SK-N-SH (cell line): ENCODE data around the gene COPZ1. TPM values are rescaled to one million over a fixed set of nuclear protein-coding genes. Genes with fewer than 3 reads are reported as not detected.

Source experiments
- CTCF ChIA-PET: fragments of 300-600, 350-600 bp; formaldehyde crosslinking; extraction: SDS; loops from one replicate; lab custom pipeline; 2021; lab: Yijun Ruan, JAX
- POLR2A ChIA-PET: fragments of 350-600 bp; sonication (Branson Sonifier 250); formaldehyde crosslinking; extraction: SDS; loops from one replicate; lab custom pipeline; 2020; ENCODE audit warnings: antibody characterized with exemption, inconsistent platforms; lab: Yijun Ruan, JAX
- DNase-seq: peaks from one replicate; pipeline ENCODE4 v3.0.0; 2012
- H2AFZ ChIP-seq: fragments of 200-600 bp; sonication (generic); 2 replicates; pipeline ENCODE4 v1.8.1; 2016; ENCODE audit warnings: antibody characterized with exemption, mild to moderate bottlenecking, low read depth
- H3F3A ChIP-seq: fragments of 200-600 bp; sonication (generic); replicated peaks from 2 replicates; pipeline ENCODE3; 2016; ENCODE audit warnings: antibody characterized with exemption, mild to moderate bottlenecking; ENCODE audit not compliant: insufficient read depth
- H3K27ac ChIP-seq, 2 experiments: fragments of 200-500 bp in 1 of 2; fragments of 200-600 bp in 1 of 2; sonication (Bioruptor generic) in 1 of 2; sonication (generic), shearing (Covaris generic) in 1 of 2; 2 replicates each; pipeline versions ENCODE4 v1.5.1 to v1.6.1; 2014 to 2016; ENCODE audit warnings: low read depth in 2 of 2, inconsistent platforms in 1 of 2, low read length in 1 of 2, mild to moderate bottlenecking in 1 of 2, mixed read lengths in 1 of 2
- H3K27me3 ChIP-seq: fragments of 200-600 bp; sonication (generic), shearing (Covaris generic); 2 replicates; pipeline ENCODE4 v1.6.1; 2016; ENCODE audit warnings: mixed run types; ENCODE audit not compliant: insufficient read depth
- H3K36me3 ChIP-seq, 2 experiments: fragments of 200-500 bp in 1 of 2; fragments of 200-600 bp in 1 of 2; sonication (Bioruptor generic) in 1 of 2; sonication (generic) in 1 of 2; replicated peaks in 1 of 2; 2 replicates each; pipeline versions ENCODE3 to v1.5.1; 2014 to 2016; ENCODE audit warnings: low read length in 1 of 2, mild to moderate bottlenecking in 1 of 2; ENCODE audit not compliant: insufficient read depth in 2 of 2, control insufficient read depth in 1 of 2
- H3K4me1 ChIP-seq, 2 experiments: fragments of 200-500 bp in 1 of 2; fragments of 200-600 bp in 1 of 2; sonication (Bioruptor generic) in 1 of 2; sonication (generic), shearing (Covaris generic) in 1 of 2; 2 replicates each; pipeline versions ENCODE4 v1.5.1 to v1.6.1; 2014 to 2016; ENCODE audit warnings: low read depth in 1 of 2, low read length in 1 of 2, mixed run types in 1 of 2; ENCODE audit not compliant: insufficient read depth in 2 of 2, control insufficient read depth in 1 of 2
- H3K4me2 ChIP-seq: fragments of 200-600 bp; sonication (generic), shearing (Covaris generic); 2 replicates; pipeline ENCODE4 v1.6.1; 2017; ENCODE audit warnings: mixed run types
- H3K4me3 ChIP-seq, 2 experiments: fragments of 200-500 bp in 1 of 2; fragments of 200-600 bp in 1 of 2; sonication (Bioruptor generic) in 1 of 2; sonication (generic), shearing (Covaris generic) in 1 of 2; 2 replicates each; pipeline versions ENCODE4 v1.5.1 to v1.8.1; 2014 to 2016; ENCODE audit warnings: low read depth in 2 of 2, inconsistent platforms in 1 of 2, low read length in 1 of 2, mild to moderate bottlenecking in 1 of 2, mixed read lengths in 1 of 2, moderate library complexity in 1 of 2
- H3K79me2 ChIP-seq: fragments of 200-600 bp; sonication (generic); 2 replicates; pipeline ENCODE4 v1.8.1; 2017; ENCODE audit warnings: mild to moderate bottlenecking; ENCODE audit not compliant: insufficient read depth
- H3K9ac ChIP-seq: fragments of 200-600 bp; sonication (generic); 2 replicates; pipeline ENCODE4 v1.6.1; 2017; ENCODE audit warnings: mixed run types
- H3K9me2 ChIP-seq: fragments of 200-600 bp; sonication (generic); 2 replicates; pipeline ENCODE4 v1.6.1; 2017; ENCODE audit warnings: mixed run types
- H3K9me3 ChIP-seq: fragments of 200-600 bp; sonication (generic); 2 replicates; pipeline ENCODE4 v1.6.1; 2017; ENCODE audit warnings: mixed run types, mild to moderate bottlenecking, moderate library complexity
- H4K20me1 ChIP-seq: fragments of 200-600 bp; sonication (generic); 2 replicates; pipeline ENCODE4 v1.6.1; 2017; ENCODE audit warnings: mild to moderate bottlenecking, mixed run types; ENCODE audit not compliant: insufficient read depth
- CHD2 ChIP-seq: fragments of 150-350 bp; IDR thresholded peaks from 2 replicates; pipeline ENCODE4 v1.6.1; 2018; ENCODE audit warnings: low read length; ENCODE audit not compliant: partially characterized antibody
- CTCF ChIP-seq: fragments of 200-600 bp; sonication (generic); IDR thresholded peaks from 2 replicates; pipeline ENCODE4 v1.6.1; 2017; ENCODE audit warnings: antibody characterized with exemption, mild to moderate bottlenecking, moderate library complexity
- MAX ChIP-seq: IDR thresholded peaks from 2 replicates; pipeline ENCODE4 v1.4.0; 2012; ENCODE audit warnings: low read depth
- MEF2A ChIP-seq: IDR thresholded peaks from 2 replicates; pipeline ENCODE4 v1.4.0; 2012; ENCODE audit warnings: low read depth, borderline replicate concordance
- MXI1 ChIP-seq: IDR thresholded peaks from 2 replicates; pipeline ENCODE4 v1.6.1; 2012; ENCODE audit warnings: mild to moderate bottlenecking, low read depth, low read length, improper control_type of control experiment
- NFIC ChIP-seq: IDR thresholded peaks from 2 replicates; pipeline ENCODE4 v1.4.0; 2012; ENCODE audit warnings: borderline replicate concordance
- RAD21 ChIP-seq: IDR thresholded peaks from 2 replicates; pipeline ENCODE4 v1.6.1; 2012; ENCODE audit warnings: mild to moderate bottlenecking, low read length
- REST ChIP-seq: IDR thresholded peaks from 2 replicates; pipeline ENCODE4 v1.6.1; 2012; ENCODE audit warnings: mild to moderate bottlenecking, low read depth, low read length, moderate library complexity
- SIN3A ChIP-seq: IDR thresholded peaks from 2 replicates; pipeline ENCODE4 v1.6.1; 2012; ENCODE audit warnings: low read depth, mild to moderate bottlenecking, low read length, moderate library complexity, borderline replicate concordance
- SMC3 ChIP-seq: IDR thresholded peaks from 2 replicates; pipeline ENCODE4 v1.6.1; 2012; ENCODE audit warnings: low read depth, low read length, improper control_type of control experiment
- WGBS: methylation state at CpG from one replicate; pipeline ENCODE4 v1.1.6; 2017; ENCODE audit warnings: low lambda C conversion rate; 5-methylcytosine and 5-hydroxymethylcytosine counted together
- polyA plus RNA-seq, 3 experiments: library from polyadenylated mRNA; depleted of rRNA; stranded (reverse); fragments of >200 nt; gene quantifications; 2 replicates each; pipeline ENCODE4 v1.2.3, GENCODE V29; 2012

The COPZ1 gene
- polyA plus RNA-seq, 1 of the 3 experiments (the other 2 are of a cell fraction) = 111 TPM

- no peak overlapping the region for H3K27ac ChIP-seq
- H3K9ac ChIP-seq = no peak overlapping the region
- peak overlapping the region in 1 of 2 experiments; percentile 54; a peak in 2 of 4 replicates for H3K4me3 ChIP-seq
- ChIA-PET POLR2A (interaction anchor here (0.7 to 1.0 kb wide), 2 partner anchors 11 to 37 kb away, joined by 3 to 4 read pairs; no protein-coding TSS in a partner anchor), CTCF (interaction anchor here (0.6 to 3.3 kb wide), 31 partner anchors 9 to 416 kb away, joined by 3 to 69 read pairs (median 6); partner anchors contain the start of genes COPZ1, HOXC12, HOXC8 and HOXC9)
- no peaks in the 10 kb centered on the region for H3K27me3 ChIP-seq
- peak; percentile 47; the same call in 1 of the 2 replicates for TF ChIP-seq NFIC
- 0 out of 2 replicates have a peak, but pooled peaks have one; percentile 33 for TF ChIP-seq MXI1
- no peak for TF ChIP-seq REST
- no peak for TF ChIP-seq CHD2
- peak; percentile 51; the same call in 1 of the 2 replicates for TF ChIP-seq SIN3A
- peak; percentile 81 for TF ChIP-seq CTCF
- peak; percentile 53 for TF ChIP-seq RAD21
- peak; percentile 81 for TF ChIP-seq SMC3
- no peak for TF ChIP-seq MEF2A
- TF ChIP-seq MAX = peak; percentile 65; the same call in 1 of the 2 replicates
- H3F3A ChIP-seq = peaks cover 5% of the 10 kb centered on the region
- peak; percentile 84 for DNase-seq
- no peaks in the 10 kb centered on the region for H3K79me2 ChIP-seq
- H4K20me1 ChIP-seq = no peaks in the 10 kb centered on the region
- no peaks in the 10 kb centered on the region for H3K9me3 ChIP-seq
- H2AFZ ChIP-seq = no peak overlapping the region
- 37% methylated on average over 29 of the region's 44 CpGs for WGBS
- no peaks in the 10 kb centered on the region for H3K36me3 ChIP-seq
- peaks cover 11 to 37% of the 10 kb centered on the region in 2 experiments; a peak in 2 of 4 replicates for H3K4me1 ChIP-seq
- no peaks in the 10 kb centered on the region for H3K9me2 ChIP-seq
- peak overlapping the region; percentile 75; the same call in 1 of the 2 replicates for H3K4me2 ChIP-seq
These were observed 45.3 kb downstream of the COPZ1 start for GRCh38 chr12:54370171-54370730.
